ENCODE measurements around the gene INO80. TPM values are rescaled to one million over a fixed set of nuclear protein-coding genes. Genes with fewer than 3 reads are reported as not detected.
"Not testable (repeated sequence)": the region's sequence is repeated elsewhere in the genome, so short reads cannot be mapped to it uniquely, and the experiment has no call there.

Gene INO80
- total RNA-seq, 2 donors from 2014 or later: 19.7 to 29.3 TPM

GRCh38 chr15:40985541-40986330 is 130.3 kb downstream of the INO80 start:
- intact Hi-C loops (cut with DNase I, micrococcal nuclease): no loop called here
- DNase-seq: no peak
- ATAC-seq: no peak

- no peak for DNase-seq
- intact Hi-C loops (cut with DNase I, micrococcal nuclease): no loop called here
- no peak for ATAC-seq
These were observed 131.1 kb downstream of the INO80 start for GRCh38 chr15:40984964-40985363.

GRCh38 chr15:40984406-40984805 is 131.7 kb downstream of the INO80 start:
- DNase-seq: no peak
- ATAC-seq: no peak
- intact Hi-C loops (cut with DNase I, micrococcal nuclease): no loop called here

GRCh38 chr15:40982855-40983254 is 133.2 kb downstream of the INO80 start:
- DNase-seq: no peak

GRCh38 chr15:40981186-40981585 is 134.9 kb downstream of the INO80 start:
- no peak for ATAC-seq
- intact Hi-C loops (cut with DNase I, micrococcal nuclease): no loop called here

More at GRCh38 chr15:40982855-40983254, 133.2 kb downstream of the INO80 start:
- intact Hi-C loops (cut with DNase I, micrococcal nuclease): no loop called here
- ATAC-seq: no peak

GRCh38 chr15:40978562-40978961 is 137.5 kb downstream of the INO80 start:
- DNase-seq: no peak
- ATAC-seq: no peak
- intact Hi-C loops (cut with DNase I, micrococcal nuclease): no loop called here

More at GRCh38 chr15:40981186-40981585, 134.9 kb downstream of the INO80 start:
- no peak for DNase-seq

GRCh38 chr15:40978141-40978540 is 137.9 kb downstream of the INO80 start:
- DNase-seq (no peak), ATAC-seq (no peak)
- intact Hi-C loops (cut with DNase I, micrococcal nuclease): no loop called here

- ATAC-seq (no peak), DNase-seq (no peak)
- intact Hi-C loops (cut with DNase I, micrococcal nuclease): no loop called here
These were observed 139.3 kb downstream of the INO80 start for GRCh38 chr15:40976819-40977218.

- ATAC-seq (no peak), DNase-seq (no peak)
- intact Hi-C loops (cut with DNase I, micrococcal nuclease): no loop called here
These were observed 141.2 kb downstream of the INO80 start for GRCh38 chr15:40974879-40975278.

GRCh38 chr15:40969363-40969762 is 146.7 kb downstream of the INO80 start:
- DNase-seq: no peak
- peak; percentile 59 for ATAC-seq
- intact Hi-C loops (cut with DNase I, micrococcal nuclease): no loop called here

GRCh38 chr15:40968290-40969085 is 147.6 kb downstream of the INO80 start:
- DNase-seq: no peak
- intact Hi-C loops (cut with DNase I, micrococcal nuclease): no loop called here
- no peak for ATAC-seq

GRCh38 chr15:40964634-40965033 is 151.4 kb downstream of the INO80 start:
- intact Hi-C loops (cut with DNase I, micrococcal nuclease): no loop called here
- ATAC-seq (no peak), DNase-seq (no peak)

GRCh38 chr15:40964006-40964405 is 152.1 kb downstream of the INO80 start:
- intact Hi-C loops (cut with DNase I, micrococcal nuclease): no loop called here
- ATAC-seq (no peak), DNase-seq (no peak)

GRCh38 chr15:40963201-40963600 is 152.9 kb downstream of the INO80 start:
- intact Hi-C loops (cut with DNase I, micrococcal nuclease): no loop called here
- DNase-seq (no peak), ATAC-seq (no peak)

GRCh38 chr15:40962317-40962716 is 153.8 kb downstream of the INO80 start:
- not testable (repeated sequence) for ATAC-seq

GRCh38 chr15:40961740-40962139 is 154.3 kb downstream of the INO80 start:
- DNase-seq; ATAC-seq; intact Hi-C loops (cut with DNase I, micrococcal nuclease): not testable (repeated sequence)

More at GRCh38 chr15:40962317-40962716, 153.8 kb downstream of the INO80 start:
- DNase-seq; intact Hi-C loops (cut with DNase I, micrococcal nuclease): not testable (repeated sequence)

GRCh38 chr15:40960925-40961324 is 155.2 kb downstream of the INO80 start:
- DNase-seq (peak; percentile 78 to 90), ATAC-seq (peak; percentile 98)
- intact Hi-C loops (cut with DNase I, micrococcal nuclease): no loop called here

GRCh38 chr15:40960151-40960885 is 155.8 kb downstream of the INO80 start:
- ATAC-seq (peak; percentile 17), DNase-seq (no peak)
- intact Hi-C loops (cut with DNase I, micrococcal nuclease): no loop called here
